HuH-7.5 (cell line): ENCODE measurements around the gene CXCL10.
"Not testable (repeated sequence)": the region's sequence is repeated elsewhere in the genome, so short reads cannot be mapped to it uniquely, and the experiment has no call there.

ENCODE experiments used
- DNase-seq: peaks from one replicate; pipeline ENCODE4 v3.0.0; 2011; ENCODE audit warnings: low spot score

Gene CXCL10

DNA sequence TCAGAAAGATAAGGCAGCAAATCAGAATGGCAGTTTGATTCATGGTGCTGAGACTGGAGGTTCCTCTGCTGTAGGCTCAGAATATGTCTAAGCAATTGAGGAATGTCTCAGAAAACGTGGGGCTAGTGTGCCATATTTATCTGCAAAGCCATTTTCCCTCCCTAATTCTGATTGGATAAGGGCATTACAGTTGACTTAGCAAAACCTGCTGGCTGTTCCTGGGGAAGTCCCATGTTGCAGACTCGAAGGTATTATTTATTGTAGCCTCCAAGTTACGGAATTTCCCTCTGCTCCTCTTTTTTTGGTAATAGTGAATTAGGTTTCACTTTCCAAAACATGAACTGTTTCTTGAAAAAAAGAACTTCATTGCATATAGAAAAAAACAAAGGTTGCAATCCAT is at the start of gene CXCL10:
TSS of gene CXCL10 (minus strand) at position 109 of the 400 bp plus-strand sequence. CDS start at position 43, 66 bp downstream.
- no peak for DNase-seq

DNA sequence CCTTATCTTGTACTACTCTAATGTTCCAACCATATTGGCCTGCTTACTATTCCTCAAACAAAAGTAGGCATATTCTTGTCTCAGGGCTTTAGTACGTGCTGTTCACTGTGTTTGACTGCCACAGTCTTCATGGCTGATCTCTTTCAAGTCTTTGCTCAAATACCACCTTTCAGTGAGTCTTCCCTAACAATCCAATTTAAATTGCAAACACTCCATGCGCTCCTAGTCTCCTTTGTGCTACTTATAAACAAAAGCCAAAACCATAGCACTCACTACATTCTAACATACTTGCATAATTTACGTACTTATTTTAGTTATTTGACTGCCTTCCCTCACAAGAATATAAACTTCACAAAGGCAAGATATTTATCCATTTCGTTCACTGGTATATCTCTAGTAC is 49.5 kb upstream of the CXCL10 start:
- no peak for DNase-seq

DNA sequence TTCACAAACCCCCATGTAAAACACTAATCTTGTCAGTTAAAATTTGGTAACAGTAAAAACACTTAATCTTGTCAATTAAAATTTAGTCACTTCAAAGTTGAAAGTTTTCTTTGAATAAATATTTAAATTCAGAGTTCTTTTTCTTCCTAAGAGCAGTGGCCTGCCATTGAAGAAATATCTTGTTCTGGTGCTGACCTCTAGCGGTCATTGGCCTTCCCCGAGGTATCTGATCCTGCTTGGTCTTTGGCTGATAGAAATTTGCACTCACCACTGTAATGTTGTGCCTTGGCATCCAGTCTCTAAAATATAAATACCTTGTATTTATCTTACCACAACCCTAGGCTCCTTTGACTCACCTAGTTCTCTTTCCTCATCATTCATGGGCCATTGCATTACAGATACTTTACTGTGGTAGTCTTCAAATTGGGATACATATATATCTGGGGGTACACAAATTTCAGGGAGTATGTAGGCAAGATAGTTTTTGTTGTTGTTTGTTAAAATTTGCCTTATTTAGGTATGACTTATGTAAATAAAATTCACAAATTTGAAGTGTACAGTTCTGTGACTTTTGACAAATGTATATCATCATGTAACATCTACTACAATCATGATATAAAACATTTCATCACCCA is 44.5 kb upstream of the CXCL10 start:
- DNase-seq, result peak; percentile 33

DNA sequence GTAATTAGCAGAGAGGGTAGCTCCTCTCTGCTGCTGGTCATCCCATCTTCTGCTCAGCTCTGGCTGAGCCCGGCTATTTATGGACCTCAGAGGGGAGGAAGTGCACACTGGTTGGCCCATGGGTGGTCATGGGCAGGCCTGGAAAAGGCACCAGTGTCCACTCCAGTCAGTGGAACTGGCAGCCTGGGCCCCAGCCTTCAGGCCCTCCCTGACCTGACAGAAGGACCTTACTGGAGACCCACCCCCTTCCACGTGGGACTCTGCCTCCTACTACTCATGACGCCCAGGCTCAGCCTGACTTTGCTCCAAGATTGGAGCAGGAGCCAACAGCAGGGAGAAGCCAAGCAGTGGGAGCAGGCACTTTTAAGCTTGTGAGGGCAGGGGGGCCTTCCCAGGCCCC is 43.2 kb upstream of the CXCL10 start:
- DNase-seq, result no peak

DNA sequence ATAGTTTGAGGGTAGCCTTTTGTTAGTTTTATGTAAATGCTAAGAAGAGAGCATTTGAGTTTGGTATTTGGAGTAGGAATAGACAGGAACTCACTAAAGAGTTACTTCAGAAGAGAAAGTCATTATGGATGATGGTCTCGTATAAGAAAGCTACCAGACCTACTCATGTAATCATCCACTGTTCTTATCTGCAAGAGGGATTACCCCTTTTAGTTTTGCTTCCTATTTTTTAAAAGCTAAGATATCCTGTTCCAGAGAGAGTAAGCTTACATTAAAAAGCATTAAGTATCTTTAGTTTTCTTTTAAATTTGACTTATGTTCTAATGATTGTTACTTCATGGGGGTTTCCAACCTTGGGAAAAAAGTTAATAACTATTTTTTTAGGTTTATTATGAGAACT is 38.7 kb upstream of the CXCL10 start:
- DNase-seq, result no peak

DNA sequence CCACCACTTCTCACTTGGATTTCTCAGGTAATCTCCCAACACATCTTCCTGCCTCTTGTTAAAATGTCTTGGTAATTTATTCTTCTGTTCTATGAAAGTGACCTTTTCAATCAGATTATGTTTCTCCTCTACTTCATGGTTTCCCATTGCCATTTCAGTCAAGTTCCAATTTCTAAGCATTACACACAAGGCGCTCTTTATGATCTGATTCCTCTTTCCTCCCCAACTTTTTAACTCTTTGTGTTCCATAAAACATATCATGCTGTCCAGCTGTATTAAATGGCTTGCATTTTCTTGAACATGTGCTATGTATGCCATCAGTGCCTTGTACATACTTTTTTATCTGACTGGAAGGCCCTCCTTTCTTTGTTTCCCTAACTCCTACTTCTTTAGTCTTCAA is 38.1 kb upstream of the CXCL10 start:
- DNase-seq, result no peak

DNA sequence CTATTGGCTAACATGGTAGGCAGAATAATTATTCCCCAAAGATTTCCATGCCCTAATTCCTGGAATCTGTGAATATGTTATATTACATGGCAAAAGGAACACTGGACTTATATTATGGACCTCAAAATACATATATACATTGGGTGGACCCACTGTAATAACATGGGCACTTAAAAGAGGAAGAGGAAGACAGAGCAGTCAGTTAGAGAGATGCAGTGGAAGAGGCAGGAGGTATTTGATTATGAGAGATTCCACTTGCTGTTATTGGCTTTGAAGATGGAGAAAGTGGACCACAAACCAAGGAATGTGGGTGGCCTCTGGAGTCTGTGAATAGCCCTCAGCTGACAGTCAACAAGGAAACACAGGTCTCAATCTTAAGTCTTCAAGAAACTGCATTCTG is 37.2 kb upstream of the CXCL10 start:
- no peak for DNase-seq

DNA sequence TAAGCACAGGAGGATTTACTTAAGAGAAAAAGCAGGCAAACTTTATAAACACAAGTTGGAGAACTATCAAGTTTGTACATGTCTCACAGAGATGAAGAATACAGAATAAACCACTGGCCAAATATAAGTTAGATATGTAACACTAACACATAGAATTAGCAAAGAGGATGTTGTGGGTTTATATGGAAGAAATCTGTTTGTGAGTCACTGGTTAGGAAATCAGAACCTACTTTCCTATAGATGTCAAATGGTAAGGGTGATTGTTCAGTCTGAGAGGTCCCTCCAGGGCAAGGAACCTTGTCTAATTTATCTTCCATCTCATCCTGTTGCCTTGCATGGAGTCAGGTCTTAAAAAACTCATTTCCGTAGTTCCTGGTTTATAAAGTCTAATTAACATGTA is 36.5 kb upstream of the CXCL10 start:
- DNase-seq, result no peak

DNA sequence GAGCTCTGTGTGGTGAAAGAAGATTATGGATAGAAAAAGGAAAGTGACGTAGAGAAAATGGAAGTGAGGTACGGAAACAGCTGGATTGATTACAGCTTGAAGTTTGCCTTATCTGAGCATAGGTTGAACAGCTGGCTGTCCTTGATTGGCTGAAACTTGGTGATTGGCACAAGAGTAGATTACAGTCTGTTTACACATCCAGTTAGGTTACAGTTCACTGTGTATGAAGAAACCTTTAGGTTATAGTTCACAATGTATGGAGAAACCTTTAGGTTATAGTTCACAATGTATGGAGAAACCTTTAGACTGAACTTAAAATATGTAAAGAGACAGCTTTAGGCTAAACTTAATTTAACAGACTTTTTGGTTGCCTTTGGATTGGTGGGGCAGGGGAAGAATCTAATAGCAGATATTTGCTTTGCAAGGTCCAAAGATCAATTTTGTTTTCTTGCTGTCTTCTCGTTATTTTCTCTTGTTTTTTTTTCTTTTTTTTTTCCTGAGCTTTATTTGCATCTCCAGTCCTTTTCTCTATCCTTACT is 35.7 kb upstream of the CXCL10 start:
- no peak for DNase-seq

DNA sequence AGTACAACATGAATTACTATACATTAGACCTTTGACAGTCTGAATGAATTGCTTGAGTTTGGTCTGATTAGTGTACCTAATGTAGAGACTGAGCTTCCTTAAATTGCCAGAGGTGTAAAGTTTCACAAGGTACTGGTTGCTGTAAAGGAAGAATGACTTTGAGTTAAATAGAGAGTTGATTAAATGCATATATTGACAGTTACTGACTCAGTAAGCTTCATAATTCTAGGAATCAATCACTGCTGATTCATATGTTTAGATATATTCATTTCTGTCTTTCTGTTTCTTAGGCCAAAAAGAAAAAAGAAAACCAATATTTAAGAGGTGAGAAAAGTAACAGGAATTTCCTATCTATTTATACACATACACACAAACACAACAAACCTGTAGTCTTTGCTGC is 35.0 kb upstream of the CXCL10 start:
- no peak for DNase-seq

DNA sequence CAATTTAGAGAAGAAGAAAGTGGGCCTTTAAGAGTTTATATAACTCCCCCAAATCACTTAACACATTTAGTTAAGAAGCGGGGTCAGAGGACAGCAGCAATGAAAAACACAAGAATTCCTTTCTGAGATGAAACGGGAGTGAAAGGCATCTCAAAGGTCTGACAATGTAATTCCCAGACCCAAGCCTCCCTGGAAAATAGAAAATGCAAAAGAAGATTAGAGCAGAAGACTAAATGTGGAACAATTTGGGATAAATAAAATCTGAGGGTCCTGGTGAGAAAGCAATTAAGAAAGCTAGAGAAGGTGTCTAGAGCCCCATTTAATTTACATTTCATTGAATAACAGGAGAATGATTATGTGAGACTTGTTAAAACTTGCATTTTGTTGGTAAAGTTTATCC is 32.1 kb upstream of the CXCL10 start:
- DNase-seq, result no peak

DNA sequence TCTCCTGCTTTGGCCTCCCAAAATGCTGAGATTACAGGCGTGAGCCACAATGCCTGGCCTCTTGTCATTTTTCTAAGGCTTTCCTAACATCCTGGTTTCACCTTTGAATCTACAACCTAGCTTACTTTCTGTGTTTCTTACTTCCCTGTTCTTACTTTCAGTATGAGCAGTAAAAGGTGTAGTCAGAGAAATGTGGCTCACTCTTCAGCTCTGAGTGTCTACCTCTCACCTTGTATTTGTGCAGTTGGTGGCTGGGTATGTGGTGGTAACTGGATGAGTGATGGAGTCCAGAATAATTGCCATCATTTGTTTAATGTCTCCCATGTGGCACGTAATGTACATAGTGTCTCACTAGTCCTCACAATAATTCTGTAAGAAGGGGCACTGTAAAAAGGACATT is 31.7 kb upstream of the CXCL10 start:
- DNase-seq, result no peak

DNA sequence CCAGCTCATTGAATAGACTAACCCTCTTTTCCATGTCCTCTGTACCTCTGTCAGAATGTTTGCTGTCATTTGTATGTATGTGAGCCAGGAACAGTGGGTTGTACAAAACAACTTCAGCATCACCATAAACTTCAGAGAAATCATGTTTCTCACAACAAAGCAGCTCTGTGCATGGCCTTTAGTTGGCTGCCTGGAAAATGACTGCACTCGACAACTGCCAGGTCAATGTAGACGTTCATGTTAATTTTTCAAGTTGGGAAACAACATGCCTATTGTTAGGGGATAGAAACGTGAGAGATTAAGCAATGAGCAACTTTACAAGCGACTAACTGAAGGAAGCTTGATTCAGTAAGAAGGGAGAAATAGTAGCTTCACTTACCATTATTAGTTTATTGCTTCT is 30.4 kb upstream of the CXCL10 start:
- DNase-seq, result peak; percentile 39

DNA sequence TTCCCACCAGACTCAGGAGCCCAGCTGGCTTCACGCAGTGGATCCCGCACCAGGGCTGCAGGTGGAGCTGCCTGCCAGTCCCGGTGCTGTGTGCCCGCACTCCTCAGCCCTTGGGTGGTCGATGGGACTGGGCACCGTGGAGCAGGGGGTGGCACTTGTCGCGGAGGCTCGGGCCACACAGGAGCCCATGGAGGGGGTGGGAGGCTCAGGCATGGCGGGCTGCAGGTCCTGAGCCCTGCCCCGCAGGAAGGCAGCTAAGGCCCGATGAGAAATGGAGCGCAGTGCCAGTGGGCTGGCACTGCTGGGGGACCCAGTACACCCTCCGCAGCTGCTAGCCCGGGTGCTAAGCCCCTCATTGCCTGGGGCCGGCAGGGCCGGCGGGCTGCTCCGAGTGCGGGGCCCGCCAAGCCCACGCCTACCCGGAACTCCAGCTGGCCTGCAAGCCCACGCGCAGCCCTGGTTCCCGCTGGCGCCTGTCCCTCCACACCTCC is 27.3 kb upstream of the CXCL10 start:
- not testable (repeated sequence) for DNase-seq

DNA sequence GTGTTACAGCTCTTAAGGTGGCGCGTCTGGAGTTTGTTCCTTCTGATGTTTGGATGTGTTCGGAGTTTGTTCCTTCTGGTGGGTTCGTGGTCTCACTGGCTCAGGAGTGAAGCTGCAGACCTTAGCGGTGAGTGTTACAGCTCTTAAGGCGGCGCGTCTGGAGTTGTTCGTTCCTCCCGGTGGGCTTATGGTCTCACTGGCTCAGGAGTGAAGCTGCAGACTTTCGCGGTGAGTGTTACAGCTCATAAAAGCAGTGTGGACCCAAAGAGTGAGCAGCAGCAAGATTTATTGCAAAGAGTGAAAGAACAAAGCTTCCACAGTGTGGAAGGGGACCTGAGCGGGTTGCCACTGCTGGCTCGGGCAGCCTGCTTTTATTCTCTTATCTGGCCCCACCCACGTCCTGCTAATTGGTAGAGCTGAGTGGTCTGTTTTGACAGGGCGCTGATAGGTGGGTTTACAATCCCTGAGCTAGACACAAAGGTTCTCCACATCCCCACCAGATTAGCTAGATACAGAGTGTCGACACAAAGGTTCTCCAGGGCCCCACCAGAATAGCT is 26.6 kb upstream of the CXCL10 start:
- DNase-seq, result not testable (repeated sequence)

DNA sequence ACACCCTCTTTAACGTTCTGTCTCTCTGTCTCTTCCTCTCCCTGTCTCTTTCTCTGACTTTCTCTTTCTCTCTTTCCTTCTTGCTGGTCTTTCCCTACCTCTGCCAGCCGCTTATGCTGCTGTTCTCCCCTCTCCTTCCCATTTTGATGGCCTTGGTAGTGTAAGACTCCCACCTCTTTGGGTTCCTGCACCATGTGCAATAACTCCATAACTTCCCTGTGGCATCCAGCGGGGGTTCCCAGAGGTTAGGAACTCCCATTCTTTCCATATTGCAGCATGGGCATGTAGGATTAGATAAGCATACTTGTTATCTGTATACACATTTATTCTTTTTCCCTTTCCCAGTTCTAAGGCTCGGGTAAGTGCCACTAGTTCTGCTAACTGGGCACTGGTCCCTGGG is 21.4 kb upstream of the CXCL10 start:
- not testable (repeated sequence) for DNase-seq

DNA sequence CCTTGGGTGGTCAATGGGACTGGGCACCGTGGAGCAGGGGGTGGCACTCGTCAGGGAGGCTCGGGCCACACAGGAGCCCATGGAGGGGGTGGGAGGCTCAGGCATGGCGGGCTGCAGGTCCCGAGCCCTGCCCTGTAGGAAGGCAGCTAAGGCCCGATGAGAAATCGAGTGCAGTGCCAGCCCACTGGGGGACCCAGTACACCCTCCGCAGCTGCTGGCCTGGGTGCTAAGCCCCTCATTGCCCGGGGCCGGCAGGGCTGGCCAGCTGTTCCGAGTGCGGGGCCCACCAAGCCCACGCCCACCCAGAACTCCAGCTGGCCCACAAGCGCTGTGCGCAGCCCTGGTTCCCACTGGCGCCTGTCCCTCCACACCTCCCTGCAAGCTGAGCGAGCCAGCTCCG is 20.0 kb upstream of the CXCL10 start:
- DNase-seq, result not testable (repeated sequence)

DNA sequence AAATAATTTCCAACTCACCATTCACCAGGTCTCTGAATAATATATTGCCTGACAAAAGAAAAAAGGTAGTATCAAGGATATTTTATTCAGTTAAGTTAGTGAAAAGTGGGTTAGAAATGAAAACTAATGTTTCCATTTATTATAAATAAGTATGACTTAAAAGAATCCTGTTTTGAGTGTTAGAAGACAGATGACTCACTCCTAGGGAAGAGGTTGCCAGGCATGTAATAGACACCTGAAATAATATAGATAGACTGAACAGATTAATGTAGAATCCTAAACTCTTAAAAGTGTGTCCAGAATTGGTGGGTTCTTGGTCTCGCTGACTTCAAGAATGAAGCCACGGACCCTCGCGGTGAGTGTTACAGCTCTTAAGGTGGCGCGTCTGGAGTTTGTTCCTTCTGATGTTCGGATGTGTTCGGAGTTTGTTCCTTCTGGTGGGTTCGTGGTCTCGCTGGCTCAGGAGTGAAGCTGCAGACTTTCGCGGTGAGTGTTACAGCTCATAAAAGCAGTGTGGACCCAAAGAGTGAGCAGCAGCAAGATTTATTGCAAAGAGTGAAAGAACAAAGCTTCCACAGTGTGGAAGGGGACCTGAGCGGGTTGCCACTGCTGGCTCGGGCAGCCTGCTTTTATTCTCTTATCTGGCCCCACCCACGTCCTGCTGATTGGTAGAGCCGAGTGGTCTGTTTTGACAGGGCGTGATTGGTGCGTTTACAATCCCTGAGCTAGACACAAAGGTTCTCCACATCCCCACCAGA is 19.1 kb upstream of the CXCL10 start:
- DNase-seq, result not testable (repeated sequence)

DNA sequence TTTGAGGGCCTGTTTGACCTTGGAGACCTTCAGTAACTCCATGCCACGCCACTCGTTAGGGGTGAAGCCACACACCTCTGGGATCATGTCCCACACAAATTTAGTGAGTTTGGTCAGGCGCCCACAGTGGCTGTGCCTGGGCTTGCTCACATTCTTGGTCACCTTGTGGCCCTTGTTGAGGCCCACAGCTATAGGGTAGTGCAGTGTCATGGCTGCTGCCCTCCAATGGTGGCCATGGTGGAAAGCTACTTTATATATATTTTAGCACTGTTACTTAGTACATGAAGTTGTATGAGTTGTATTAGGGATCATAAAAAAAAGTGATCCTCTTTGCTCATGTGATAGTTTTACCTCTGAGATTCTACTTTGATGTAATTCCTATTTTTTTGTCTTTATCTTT is 13.6 kb upstream of the CXCL10 start:
- DNase-seq, result no peak

DNA sequence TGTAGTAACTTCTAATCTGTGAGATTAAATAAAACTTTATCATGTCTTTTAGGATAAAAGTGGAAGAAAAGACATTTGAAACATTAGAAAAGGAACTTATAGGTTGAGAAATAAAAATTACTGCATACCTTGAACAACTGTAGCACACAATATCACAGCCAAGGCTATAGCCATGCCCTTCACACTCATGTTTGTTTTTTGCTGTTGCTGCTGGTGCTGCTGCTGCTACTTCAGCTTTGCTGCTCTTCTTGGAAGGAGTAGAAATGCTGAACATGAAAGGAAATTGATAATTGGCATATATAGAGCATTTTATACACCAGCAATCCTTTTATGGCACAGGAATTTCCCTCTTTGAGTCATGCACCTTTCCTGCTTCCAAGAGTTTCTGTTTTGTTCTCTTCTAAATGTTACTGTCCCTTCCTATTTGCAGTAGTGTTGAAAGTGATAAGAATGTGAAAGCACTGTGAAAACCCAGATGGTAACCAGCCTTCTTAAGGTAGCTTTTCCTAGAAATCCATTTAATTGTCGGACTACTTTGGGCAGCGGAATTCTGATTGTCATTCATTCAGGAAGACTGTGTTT is 12.6 kb upstream of the CXCL10 start, which contains the start of gene CXCL11:
TSS of gene CXCL11 (minus strand) at position 272 of the 582 bp plus-strand sequence. CDS start at position 189, 83 bp downstream.
- DNase-seq, result no peak

DNA sequence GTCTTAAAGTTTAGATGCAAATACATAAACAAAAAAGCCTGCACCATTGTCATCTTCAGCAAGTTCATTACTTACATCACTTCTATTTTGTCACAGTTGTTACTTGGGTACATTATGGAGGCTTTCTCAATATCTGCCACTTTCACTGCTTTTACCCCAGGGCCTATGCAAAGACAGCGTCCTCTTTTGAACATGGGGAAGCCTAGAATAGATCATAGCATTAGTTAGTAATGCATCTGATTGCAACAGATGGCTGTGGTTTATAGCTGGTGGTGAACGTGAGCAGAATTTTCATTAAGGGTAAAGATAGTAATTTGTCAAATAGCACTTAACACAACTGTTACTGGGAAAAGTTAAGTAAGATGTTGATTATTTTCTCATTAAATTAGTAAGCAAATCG is 11.8 kb upstream of the CXCL10 start:
- no peak for DNase-seq

DNA sequence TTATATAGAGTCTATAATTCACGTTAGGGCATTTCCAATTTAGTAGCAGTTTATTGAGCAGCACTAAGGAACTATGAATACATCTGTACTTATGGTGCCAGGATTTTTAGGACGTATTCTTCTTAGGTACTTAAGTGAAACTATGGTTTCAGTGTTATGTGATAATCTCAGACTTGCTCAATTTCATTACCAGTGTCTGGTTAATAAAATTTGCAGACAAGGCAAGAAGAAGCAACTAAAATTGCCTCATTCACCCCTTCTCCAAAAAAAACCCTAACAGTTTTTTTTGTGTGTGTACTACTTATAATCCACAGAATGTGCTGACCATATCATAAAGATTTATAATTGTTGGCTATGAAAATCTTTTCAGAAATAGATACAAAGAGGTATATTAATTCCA is 6.0 kb upstream of the CXCL10 start:
- no peak for DNase-seq

DNA sequence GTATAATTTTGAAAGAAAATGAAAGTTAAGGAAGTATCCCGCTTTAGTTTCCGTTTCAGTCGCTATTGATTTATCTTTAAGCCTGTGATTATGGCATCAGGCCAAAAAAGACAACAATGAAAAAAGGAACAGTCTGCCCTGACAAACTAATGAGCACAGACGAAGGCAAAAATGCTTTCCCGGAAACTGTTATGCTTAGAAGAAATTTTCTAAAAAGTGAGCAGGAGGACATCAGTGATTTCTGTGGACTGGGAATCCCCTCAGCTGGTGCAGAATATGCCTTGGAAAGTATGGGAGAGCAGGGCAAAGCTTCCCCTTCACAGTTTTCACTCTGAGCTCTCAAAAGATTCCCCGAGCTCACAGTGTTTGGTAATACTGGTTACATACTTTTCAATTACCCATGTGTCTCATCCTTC is 5.1 kb upstream of the CXCL10 start:
- no peak for DNase-seq
